Upper lobe of right lung (tissue), 1 donor: ENCODE data around the gene STX1B. TPM values are rescaled to one million over a fixed set of nuclear protein-coding genes. Genes with fewer than 3 reads are reported as not detected.

Source experiments
- ATAC-seq: fragments of 200-7000 bp; cut with Tn5 transposase; one replicate; pipeline ENCODE4 v1.9.1; 2020; ENCODE audit warnings: mild to moderate bottlenecking, moderate library complexity
- DNase-seq: peaks from one replicate; pipeline ENCODE4 v3.0.0-alpha.2; 2020
- H3K27ac ChIP-seq: fragments of 200-600 bp; one replicate; pipeline ENCODE4 v1.8.0; 2022
- H3K27me3 ChIP-seq: fragments of 200-600 bp; one replicate; pipeline ENCODE4 v1.8.0; 2022; ENCODE audit warnings: mild to moderate bottlenecking
- H3K36me3 ChIP-seq: fragments of 200-600 bp; one replicate; pipeline ENCODE4 v1.8.0; 2022
- H3K4me1 ChIP-seq: fragments of 200-600 bp; one replicate; pipeline ENCODE4 v1.8.0; 2022
- H3K4me3 ChIP-seq: fragments of 200-600 bp; one replicate; pipeline ENCODE4 v1.8.0; 2022; ENCODE audit warnings: mild to moderate bottlenecking
- H3K9me3 ChIP-seq: fragments of 200-600 bp; one replicate; pipeline ENCODE4 v1.8.0; 2022
- intact Hi-C: fragments of 100-400 bp; cut with DNase I; formaldehyde crosslinking; loops from one replicate; pipeline ENCODE4 v1.11.0; 2022
- total RNA-seq: library from RNA; stranded (reverse); fragmentation: NEBNext Ultra II Directional; extraction: Animal tissue kit (Norgen Biotek cat#: 25700); gene quantifications from one replicate; pipeline ENCODE4 v1.2.1, GENCODE V29; 2021
- TF ChIP-seq, protein P1 (sequence below): fragments of 200-600 bp; IDR thresholded peaks from one replicate; pipeline ENCODE4 v1.8.0; 2022; ENCODE audit warnings: antibody characterized with exemption
- donor health status: DM: no; HTN: yes; CAD: no; lungs with severe emphysema.

The STX1B gene
- total RNA-seq, 1 donor from 2014 or later, result 0.58 TPM

DNA sequence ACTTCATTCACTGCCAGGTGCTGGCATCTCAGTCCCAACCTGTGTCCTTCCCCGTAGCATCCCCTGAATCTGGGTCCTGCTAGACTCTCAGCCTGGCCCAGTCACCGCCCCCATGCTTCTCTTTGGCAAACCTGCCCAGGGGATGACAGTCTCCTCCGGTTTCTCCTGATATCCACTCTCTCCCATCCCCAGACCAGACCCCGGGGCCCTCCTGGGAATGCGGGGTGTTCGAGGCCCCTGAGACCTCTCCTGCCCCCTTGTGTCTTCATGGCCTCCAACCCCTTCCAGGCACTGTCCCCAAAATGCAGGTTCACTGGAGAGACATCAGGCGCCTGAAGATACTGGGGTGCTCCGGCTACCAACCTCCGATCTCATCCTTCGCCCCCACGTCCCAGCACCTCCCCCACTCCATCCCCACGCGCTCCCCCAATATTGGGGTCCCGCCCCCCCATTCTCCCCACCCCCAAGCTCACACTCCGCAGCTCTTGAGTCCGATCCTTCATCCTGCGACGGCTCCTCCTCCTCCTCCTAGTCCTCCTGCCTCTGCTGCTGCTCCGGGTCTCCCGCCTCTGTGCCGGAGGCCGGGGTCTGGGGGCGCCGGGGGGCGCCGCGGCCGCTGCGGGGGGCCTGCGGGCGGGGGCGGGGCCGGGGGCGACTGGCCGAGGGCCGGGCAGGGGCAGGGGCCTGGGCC, 399 bp downstream of the STX1B start:
- intact Hi-C loops, result no loop called here
- H3K27ac ChIP-seq, result no peak overlapping the region
- H3K9me3 ChIP-seq, result no peaks in the 10 kb centered on the region
- H3K4me3 ChIP-seq, result no peak overlapping the region
- TF ChIP-seq, protein P1, sequence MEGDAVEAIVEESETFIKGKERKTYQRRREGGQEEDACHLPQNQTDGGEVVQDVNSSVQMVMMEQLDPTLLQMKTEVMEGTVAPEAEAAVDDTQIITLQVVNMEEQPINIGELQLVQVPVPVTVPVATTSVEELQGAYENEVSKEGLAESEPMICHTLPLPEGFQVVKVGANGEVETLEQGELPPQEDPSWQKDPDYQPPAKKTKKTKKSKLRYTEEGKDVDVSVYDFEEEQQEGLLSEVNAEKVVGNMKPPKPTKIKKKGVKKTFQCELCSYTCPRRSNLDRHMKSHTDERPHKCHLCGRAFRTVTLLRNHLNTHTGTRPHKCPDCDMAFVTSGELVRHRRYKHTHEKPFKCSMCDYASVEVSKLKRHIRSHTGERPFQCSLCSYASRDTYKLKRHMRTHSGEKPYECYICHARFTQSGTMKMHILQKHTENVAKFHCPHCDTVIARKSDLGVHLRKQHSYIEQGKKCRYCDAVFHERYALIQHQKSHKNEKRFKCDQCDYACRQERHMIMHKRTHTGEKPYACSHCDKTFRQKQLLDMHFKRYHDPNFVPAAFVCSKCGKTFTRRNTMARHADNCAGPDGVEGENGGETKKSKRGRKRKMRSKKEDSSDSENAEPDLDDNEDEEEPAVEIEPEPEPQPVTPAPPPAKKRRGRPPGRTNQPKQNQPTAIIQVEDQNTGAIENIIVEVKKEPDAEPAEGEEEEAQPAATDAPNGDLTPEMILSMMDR, result no peak
- DNase-seq (no peak), ATAC-seq (no peak)
- no peaks in the 10 kb centered on the region for H3K36me3 ChIP-seq
- peaks cover 46% of the 10 kb centered on the region for H3K27me3 ChIP-seq
- no peaks in the 10 kb centered on the region for H3K4me1 ChIP-seq

DNA sequence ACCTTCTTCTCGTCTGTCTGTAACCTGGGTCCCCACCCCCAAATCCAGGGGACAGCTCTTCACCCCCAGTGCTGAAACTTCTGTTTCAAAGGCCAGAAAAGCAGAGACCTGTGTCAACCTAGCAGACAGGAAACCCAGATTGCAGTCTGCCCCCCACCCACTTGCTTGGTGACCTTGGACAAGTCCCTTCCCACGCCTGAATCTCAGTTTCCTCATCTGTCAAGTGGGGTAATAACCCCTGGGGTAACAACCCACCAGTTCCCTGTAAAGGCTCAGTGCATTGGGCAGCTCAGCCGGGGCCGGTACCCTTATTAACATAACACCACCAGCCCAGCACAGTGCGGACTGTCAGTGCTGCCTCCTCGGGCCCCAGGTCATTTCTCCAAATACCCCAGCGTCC, 1.3 kb downstream of the STX1B start:
- TF ChIP-seq, protein P1, result no peak
- Histone ChIP-seq H3K4me3 (no peak overlapping the region), H3K27me3 (peaks cover 46% of the 10 kb centered on the region), H3K4me1 (no peaks in the 10 kb centered on the region), H3K36me3 (no peaks in the 10 kb centered on the region), H3K27ac (no peak overlapping the region), H3K9me3 (no peaks in the 10 kb centered on the region)
- no peak for DNase-seq
- intact Hi-C loops, result no loop called here
- ATAC-seq, result no peak

DNA sequence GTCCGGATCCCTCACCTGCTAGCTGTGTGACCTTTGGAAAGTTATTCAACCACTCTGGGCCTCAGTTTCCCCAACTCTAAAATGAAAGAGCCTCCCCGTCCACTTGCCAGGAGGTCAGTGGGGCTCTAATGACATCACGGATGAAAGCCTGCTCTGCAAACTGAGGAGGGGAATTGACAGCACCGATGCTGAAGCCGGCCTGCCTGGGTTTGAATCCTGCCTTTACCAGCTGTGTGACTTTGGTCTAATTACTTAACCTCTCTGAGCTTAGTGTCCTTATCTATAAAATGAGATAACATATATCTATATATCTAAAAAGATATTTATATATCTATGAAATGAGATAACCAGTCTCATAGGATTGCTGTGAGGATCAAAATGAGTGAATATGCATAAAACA, 1.9 kb downstream of the STX1B start:
- no peaks in the 10 kb centered on the region for H3K9me3 ChIP-seq
- intact Hi-C loops, result no loop called here
- H3K36me3 ChIP-seq, result no peaks in the 10 kb centered on the region
- no peak for DNase-seq
- no peaks in the 10 kb centered on the region for H3K4me1 ChIP-seq
- H3K4me3 ChIP-seq, result no peak overlapping the region
- TF ChIP-seq, protein P1, result no peak
- no peak overlapping the region for H3K27ac ChIP-seq
- ATAC-seq, result no peak
- peaks cover 42% of the 10 kb centered on the region for H3K27me3 ChIP-seq

DNA sequence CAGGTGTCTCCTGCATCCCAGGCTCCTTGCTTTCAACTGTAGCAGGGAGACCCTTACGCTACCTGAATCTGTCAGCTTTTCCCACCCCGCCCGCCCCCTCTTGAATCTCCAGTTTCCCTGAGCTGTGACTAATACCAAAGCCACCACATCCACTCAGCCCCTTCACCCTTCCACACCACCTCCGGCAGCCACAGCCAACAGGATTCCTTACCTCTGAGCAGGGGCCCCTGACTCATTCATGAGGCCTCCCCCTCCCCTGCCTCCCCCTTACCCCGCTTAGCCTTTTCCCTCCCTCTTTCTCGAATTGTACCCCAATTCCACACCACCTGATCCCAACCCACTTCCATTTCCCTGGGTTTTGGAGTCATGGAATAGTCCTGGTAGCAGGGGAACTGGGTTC, 2.3 kb downstream of the STX1B start:
- no peaks in the 10 kb centered on the region for H3K36me3 ChIP-seq
- TF ChIP-seq, protein P1, result no peak
- ATAC-seq (no peak), DNase-seq (no peak)
- H3K9me3 ChIP-seq, result no peaks in the 10 kb centered on the region
- H3K4me3 ChIP-seq, result no peak overlapping the region
- intact Hi-C loops, result no loop called here
- H3K4me1 ChIP-seq, result no peaks in the 10 kb centered on the region
- H3K27me3 ChIP-seq, result peaks cover 41% of the 10 kb centered on the region
- no peak overlapping the region for H3K27ac ChIP-seq

DNA sequence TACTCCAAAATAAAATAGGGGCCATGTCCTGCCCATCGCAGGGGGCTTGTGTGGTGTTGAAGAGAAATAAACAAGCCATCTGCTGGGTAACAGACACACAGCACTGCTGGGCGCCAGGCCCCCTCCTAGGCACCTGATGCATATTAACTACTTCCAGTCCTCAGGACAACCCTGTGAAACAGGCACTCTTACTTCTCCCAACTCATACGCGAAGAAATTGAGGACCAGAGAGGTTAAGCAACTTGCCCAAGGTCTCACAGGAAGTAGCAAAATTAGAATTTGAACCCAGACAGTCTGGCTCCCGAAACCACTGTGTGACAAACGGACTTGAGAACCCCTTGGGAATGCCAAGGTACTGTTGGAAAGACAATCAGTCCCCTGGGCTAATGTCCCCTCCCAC, 2.8 kb downstream of the STX1B start:
- ATAC-seq (no peak), DNase-seq (no peak)
- no peaks in the 10 kb centered on the region for H3K36me3 ChIP-seq
- no peak overlapping the region for H3K4me3 ChIP-seq
- H3K27ac ChIP-seq, result no peak overlapping the region
- intact Hi-C loops, result no loop called here
- H3K4me1 ChIP-seq, result no peaks in the 10 kb centered on the region
- H3K27me3 ChIP-seq, result peaks cover 41% of the 10 kb centered on the region
- H3K9me3 ChIP-seq, result no peaks in the 10 kb centered on the region
- TF ChIP-seq, protein P1, result no peak

DNA sequence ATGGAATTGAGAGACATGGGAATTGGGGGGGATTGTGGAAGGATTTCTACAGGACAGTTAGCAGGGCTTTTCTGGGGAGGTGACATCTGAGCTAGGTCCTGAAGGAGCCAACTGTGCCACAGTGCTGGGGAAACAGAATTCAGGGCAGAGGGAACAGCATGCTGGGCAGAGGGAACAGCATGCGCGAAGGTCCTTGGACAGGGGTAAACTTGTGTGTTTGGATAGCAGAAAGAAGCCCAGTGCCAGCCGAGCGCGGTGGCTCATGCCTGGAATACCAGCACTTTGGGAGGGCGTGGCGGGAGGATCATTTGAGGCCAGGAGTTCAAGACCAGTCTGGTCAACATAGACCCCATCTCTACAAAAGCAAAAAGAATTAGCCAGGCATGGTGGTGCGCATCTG, 3.8 kb downstream of the STX1B start:
- DNase-seq (no peak), ATAC-seq (no peak)
- Histone ChIP-seq H3K4me3 (no peak overlapping the region), H3K36me3 (no peaks in the 10 kb centered on the region), H3K27me3 (peaks cover 34% of the 10 kb centered on the region), H3K9me3 (no peaks in the 10 kb centered on the region), H3K27ac (no peak overlapping the region), H3K4me1 (no peaks in the 10 kb centered on the region)
- TF ChIP-seq, protein P1, result no peak
- intact Hi-C loops, result no loop called here
